Stimulated activated CD8-positive, alpha-beta memory T cell treated with anti-CD3 and anti-CD28 coated beads, Interleukin-15, amount 100 ng/mL, for 48 hours (primary cell): ENCODE measurements around the gene TSSK2.
"Not testable (repeated sequence)": the region's sequence is repeated elsewhere in the genome, so short reads cannot be mapped to it uniquely, and the experiment has no call there.

Experiments used
- DNase-seq, 2 donors: peaks; one replicate each; pipeline ENCODE4 v3.0.0-alpha.2; 2020; ENCODE audit warnings: low read depth in 2 of 2

TSSK2 gene

DNA sequence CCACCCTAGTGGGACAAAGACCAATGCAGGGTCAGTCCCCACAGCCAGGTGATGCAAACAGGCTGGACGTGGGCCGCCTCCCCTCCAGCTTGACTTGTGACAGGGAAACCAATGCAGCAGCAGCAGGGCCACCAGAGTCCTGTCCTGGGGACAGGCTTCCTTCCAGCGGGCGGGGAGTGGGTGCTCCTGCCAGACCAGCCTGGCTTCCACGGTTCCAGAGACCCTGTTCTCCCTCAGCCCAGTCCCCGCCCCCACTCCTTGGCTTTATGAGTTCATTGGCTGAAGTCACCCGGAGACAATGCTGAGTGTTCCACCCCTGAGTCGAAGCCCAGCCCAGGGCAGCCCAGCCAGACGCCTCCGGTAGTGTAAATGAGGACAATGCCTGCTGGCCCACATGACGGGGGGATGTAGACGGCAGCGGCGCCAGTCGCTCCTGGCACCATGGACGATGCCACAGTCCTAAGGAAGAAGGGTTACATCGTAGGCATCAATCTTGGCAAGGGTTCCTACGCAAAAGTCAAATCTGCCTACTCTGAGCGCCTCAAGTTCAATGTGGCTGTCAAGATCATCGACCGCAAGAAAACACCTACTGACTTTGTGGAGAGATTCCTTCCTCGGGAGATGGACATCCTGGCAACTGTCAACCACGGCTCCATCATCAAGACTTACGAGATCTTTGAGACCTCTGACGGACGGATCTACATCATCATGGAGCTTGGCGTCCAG, at the start of gene TSSK2:
Gene TSSK2 (plus strand): TSS at position 350 of the 726 bp plus-strand sequence. CDS start 92 bp downstream, at position 442.
- DNase-seq = no peak

- no peak for DNase-seq
These were observed 49.8 kb upstream of the TSSK2 start for GRCh38 chr22:19081351-19081750.

DNA sequence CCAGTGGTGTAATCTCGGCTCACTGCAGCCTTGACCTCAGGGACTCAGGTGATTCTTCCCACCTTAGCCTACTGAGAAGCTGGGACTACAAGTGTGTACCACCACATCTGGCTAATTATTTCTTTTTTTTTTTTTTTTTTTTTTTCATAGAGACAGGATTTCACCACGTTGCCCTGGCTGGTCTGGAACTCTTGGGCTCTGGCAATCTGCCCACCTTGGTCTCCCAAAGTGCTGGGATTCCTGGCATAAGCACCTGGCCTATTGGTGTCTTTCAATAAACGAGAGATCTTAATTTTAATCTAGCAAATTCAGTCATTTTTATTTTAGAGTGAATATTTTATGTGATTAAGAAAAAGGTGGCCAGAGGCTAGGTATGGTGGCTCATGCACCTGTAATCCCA, 49.0 kb upstream of the TSSK2 start:
- no peak for DNase-seq

DNA sequence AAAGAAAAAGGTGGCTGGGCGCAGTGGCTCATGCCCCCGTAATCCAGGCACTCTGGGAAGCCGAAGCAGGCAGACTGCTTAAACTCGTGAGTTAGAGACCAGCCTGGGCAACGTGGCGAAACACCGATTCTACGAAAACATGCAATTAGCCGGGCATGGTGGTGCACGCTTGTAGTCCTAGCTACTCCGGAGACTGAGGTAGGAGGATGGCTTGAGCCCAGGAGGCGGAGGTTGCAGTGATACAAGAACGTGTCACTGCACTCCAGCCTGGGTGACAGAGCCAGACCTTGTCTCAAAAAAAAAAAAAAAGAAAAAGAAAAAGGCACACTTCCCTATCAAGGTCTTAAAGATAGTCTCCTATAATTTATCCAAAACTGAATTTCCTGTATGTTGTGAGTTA, 48.3 kb upstream of the TSSK2 start:
- DNase-seq = no peak

DNA sequence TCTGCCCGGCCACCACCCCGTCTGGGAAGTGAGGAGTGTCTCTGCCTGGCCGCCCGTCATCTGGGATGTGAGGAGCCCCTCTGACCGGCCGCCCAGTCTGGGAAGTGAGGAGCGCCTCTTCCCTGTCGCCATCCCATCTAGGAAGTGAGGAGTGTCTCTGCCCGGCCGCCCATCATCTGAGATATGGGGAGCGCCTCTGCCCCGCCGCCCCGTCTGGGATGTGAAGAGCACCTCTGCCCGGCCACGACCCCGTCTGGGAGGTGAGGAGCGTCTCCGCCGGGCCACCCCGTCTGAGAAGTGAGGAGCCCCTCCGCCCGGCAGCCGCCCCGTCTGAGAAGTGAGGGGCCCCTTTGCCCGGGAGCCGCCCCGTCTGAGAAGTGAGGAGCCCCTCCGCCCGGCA, 47.0 kb upstream of the TSSK2 start:
- not testable (repeated sequence) for DNase-seq

DNA sequence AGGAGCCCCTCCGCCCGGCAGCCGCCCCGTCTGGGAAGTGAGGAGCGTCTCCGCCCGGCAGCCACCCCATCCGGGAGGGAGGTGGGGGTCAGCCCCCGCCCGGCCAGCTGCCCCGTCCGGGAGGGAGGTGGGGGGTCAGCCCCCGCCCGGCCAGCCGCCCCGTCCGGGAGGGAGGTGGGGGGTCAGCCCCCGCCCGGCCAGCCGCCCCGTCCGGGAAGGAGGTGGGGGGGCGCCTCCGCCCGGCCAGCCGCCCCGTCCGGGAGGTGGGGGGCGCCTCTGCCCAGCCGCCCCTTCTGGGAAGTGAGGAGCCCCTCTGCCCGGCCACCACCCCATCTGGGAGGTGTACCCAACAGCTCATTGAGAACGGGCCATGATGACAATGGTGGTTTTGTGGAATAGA, 46.5 kb upstream of the TSSK2 start:
- not testable (repeated sequence) for DNase-seq

DNA sequence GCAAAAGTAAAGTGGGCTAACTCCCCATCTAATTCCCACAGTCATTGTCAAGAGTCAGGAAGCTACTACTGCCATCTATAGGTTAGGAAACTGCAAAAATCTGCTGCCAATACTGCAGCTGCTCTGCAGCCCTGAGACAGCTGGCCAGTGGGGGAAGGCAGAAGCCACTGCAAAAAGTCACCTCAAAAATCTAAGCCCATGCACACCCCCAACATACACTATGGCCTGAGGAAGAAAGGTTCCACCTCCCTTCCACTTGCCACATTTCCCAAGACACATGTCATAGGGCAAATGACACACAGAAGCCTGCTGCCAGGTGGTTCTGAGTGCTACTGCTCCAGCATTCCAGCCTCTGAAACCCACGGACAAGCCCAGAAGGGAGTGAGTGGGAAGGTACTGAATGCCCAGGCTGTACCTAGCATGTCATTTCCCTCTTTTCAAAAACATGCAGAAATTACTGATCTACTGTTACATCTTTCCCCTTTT, 45.8 kb upstream of the TSSK2 start:
- DNase-seq = no peak

DNA sequence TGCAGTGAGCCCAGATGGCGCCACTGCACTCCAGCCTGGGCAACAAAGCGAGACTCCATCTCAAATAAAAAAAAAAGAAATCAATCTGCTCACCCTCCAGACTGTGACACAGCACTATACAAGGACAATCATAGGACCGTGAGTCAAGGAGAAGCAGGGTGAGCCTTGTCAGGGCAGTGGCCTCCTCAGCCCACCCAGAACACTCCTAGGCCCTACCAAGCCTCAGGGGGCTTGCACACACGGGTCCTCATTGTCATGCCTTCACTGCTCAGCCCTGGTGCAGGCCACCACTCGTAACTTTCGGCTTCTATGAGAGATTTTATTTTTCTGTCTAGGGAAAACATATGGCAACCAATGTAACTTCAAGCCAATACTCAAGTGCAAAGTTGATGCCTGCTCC, 44.7 kb upstream of the TSSK2 start:
- no peak for DNase-seq

DNA sequence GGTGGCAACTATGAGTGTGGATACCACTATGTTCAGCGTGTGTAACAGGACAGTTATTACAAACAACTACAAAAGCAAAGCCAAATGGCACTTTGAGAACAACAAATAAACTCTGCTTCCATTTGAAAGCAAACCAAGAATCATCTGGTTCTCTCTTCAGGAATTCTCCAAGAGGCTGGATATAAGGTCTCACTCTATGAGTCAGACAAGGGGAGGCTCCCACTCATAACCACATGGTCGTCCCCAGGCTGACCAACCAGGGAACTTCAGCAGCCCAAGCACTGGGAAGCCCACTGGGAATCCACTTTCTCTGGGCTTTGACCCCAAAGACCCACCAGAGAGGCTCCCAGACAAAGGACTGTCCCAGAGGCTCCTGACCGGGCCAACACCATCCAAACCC, 44.2 kb upstream of the TSSK2 start:
- DNase-seq = no peak

DNA sequence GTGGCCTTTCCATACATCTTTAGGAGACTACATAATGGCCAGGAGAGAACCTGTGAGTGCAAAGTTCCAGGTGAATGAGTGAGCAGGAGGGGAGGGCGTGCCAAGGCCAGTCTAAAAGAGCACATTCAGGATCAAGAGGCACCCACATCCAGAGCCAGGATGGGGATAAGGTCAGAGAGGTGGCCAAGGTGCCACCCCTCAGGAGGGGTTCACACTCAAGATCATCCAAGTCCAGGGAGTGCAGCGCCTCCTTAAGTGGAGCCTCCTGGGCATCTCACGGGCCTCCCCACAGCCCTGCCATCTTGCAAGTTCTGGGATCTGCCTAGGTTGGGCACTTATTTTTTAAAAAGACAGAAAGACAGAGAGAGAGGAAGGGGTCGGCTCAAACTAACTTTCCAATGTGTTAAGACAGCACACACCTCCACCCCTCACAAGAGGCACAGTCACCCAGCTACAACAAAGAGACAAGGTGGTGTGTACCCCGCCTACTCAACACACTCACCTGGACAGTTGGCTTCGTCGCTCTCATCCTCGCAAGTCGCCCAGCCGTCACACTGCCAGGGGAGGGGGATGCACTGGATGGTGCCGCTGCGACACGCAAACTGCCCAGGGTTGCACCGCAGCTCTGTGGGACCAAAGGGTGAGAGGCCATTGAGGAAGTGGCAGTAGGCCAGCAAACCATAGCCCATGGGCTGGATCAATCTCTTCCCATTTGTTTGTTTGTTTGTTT, 42.1 kb upstream of the TSSK2 start:
- DNase-seq = no peak

- DNase-seq = no peak
These were observed 40.9 kb upstream of the TSSK2 start for GRCh38 chr22:19090183-19090582.

DNA sequence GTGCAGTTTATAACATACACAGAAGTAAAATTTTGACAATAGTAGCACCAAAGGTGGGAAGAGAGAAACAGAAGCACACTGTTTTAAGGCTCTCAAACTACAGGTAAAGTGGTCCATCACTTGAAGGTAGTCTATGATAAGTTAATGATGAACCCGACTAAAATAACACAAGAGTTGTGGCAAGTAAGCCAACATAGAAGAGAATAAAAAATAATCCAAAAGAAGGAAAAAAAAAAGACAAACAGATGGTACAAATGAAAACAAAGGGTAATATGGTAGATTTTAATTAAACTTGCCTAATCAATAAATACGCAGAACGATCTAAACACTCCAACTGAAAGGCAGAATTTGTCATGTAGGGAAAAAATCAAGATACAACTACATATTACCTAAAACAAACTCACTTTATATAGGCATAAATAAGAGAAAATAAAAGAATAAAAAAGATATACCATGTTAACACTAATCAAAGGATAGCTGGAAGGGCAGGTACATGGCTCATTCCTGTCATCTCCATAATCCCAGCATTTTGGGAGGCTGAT, 40.5 kb upstream of the TSSK2 start:
- no peak for DNase-seq

- DNase-seq = no peak
These were observed 38.4 kb upstream of the TSSK2 start for GRCh38 chr22:19092725-19093124.

GRCh38 chr22:19094393-19094997, 36.6 kb upstream of the TSSK2 start:
- no peak for DNase-seq

DNA sequence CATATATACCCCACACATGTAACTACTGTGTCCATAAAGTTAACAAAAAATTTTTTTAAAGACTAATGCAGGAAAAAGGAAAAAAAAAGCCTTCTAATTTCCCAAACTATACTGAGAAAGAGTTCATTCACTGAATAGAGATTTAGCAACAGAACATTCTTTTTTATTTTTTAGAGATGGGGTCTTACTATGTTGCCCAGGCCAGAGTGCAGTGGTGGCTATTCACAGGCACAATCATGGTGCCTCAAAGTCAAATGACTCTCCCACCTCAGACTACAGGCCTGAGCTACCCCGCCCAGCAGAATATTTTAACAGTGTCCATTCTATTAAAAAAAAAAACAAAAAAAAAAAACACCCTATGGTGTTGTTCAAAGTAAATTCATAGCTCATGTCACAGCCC, 34.6 kb upstream of the TSSK2 start:
- DNase-seq = no peak

GRCh38 chr22:19097518-19097917, 33.6 kb upstream of the TSSK2 start:
- no peak for DNase-seq

- DNase-seq = no peak
These were observed 33.0 kb upstream of the TSSK2 start for GRCh38 chr22:19098157-19098556.

- DNase-seq = no peak
These were observed 27.0 kb upstream of the TSSK2 start for GRCh38 chr22:19103880-19104821.

- DNase-seq = no peak
These were observed 25.7 kb upstream of the TSSK2 start for GRCh38 chr22:19105456-19105855.

DNA sequence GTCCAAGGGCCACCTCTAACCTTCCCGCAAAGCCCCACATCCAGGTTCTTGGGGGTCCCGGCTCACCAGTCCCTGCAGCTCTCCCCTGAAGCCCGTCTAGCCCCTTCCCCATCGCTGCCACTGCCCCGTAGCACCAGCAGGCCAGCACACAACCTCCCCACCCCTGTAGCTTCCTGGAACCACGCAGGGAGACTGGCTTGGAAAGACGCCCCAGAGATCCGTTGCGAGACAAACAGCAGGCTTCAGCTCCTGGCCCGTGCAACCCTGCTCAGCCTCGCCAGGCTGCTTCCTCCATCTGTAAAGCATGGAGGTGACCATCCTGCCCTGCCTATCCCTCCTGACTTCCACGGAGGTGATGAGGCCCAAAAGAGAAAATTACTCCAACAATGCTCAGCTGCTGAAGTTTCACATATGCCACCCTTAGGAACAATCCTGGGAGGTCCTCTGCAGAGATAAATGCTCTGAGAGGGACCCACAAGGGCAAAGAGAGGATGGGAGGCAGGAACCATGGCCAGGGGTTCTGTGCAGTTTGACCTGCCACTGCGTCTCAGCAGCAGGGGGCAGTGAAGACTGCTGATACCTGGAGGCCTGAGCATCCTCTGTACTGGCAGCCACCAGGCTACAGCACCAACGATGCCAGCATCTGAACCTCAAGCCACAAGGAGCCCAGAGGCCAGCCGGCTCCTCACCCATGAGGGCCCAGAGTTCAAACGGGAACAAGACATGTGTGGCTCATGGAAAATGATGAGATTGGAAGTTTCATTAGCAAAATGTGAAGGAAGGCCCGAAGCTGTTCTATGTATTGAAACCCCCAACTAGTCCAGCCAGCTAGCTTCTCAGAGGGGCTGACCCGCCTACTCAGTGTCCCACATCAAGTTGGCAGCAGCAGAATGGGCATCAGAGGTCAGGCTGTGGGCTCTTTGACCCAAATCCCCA, 25.0 kb upstream of the TSSK2 start:
- DNase-seq = no peak
